NCI-H128 (cell line): ENCODE data around the gene RPL38.
"Not testable (repeated sequence)": the region's sequence is repeated elsewhere in the genome, so short reads cannot be mapped to it uniquely, and the experiment has no call there.

Experiments used
- DNase-seq: peaks from one replicate; lab custom pipeline; 2025; ENCODE audit not compliant: unreplicated experiment; lab: John Stamatoyannopoulos, UW

Gene RPL38

DNA sequence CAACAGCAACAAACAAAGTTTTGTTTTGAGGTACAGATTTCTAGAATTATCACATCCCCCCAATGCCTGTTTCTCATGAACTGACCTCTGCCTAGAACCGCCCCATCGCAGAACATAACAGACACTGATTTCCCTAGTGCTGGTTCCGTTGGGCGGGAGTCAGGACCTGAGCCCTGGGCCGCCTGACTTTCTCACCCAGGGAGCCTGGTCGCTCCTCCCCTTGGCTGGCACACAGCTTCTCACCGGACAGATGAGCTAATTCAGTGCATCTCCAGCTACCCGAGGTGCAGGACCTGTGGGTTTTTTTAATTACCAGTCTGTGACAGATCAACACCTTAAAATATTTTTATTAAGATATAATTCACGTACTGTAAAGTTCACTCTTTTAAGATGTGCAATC, 20.1 kb upstream of the RPL38 start:
- no peak for DNase-seq

DNA sequence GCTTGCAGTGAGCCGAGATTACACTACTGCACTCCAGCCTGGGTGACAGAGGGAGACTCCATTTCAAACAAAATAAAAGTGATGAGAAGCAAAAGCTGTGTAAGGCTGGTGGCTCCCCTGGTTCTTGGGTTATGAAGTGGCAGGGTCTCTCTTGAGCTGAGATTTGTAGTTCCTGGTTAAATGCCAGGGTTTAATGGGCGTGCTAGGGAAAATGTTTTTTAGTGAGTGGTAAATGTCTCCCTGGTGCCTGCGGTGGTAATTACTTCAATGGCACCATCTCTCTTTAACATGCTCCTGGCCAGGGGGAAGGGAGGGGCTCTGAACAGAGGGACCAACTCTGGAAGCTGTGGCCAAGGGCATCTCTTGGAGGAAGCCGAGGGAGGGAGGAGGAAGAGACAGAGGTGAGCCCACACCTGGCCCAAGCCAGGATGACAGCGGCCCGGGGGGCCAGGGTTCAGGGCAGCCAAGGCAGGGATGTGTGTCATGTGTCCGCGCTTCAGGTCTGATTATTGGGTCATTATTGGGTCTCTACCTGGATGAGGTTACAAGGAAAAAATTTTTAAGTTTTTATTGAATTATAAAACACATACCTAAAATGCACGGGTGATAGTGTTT, 17.8 kb upstream of the RPL38 start:
- no peak for DNase-seq

DNA sequence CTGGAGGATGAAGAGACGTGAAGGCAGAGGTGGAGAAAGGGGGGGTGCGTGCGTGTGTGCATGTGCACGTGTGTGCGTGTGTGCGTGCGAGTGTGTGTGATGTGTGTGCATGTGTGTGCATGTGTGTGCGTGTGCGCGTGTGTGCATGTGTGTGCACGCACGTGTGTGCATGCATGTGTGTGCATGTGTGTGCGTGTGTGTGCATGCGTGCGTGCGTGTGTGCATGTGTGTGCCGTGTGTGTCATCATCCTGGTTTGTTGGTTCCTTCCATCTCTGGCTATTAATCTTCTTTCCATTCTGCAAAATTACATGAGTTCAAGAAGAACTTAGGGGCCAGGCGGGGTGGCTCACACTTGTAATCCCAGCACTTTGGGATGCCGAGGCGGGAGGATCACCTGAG, 17.0 kb upstream of the RPL38 start:
- no peak for DNase-seq

DNA sequence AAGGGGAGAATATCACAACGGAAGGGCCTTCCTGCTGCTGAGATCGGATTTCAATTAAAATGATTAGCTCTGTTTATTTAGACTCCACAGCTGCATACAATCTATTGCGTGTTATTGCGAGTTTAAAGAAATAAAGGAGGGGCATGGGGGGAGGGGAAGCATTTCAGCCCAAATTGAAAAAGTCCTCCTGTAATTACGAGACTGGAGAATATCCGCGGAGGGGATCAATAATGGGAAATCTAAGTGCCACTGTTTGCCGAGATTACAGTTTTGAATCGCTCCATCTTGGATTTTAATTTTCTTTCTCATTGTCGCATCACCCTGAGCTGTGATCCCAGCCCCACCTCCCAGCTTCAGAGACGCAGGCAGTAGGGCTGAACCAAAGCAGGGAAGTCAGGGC, 15.7 kb upstream of the RPL38 start:
- DNase-seq = no peak

DNA sequence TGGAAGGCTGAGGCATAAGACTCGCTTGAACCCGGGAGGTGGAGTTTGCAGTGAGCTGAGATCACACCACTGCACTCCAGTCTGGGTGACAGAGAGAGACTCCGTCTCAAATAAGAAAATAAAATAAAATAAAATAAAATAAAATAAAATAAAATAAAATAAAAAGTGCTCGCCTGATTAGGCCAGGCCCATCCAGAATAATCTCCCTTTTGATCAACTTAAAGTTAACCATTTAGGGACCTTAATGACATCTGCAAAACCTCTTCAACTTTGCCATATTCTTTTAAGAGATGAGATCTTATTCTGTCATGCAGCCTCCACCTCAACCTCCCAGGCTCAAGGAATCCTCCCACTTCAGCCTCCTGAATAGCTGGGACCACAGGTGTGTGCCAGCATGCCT, 14.8 kb upstream of the RPL38 start:
- DNase-seq = not testable (repeated sequence)

DNA sequence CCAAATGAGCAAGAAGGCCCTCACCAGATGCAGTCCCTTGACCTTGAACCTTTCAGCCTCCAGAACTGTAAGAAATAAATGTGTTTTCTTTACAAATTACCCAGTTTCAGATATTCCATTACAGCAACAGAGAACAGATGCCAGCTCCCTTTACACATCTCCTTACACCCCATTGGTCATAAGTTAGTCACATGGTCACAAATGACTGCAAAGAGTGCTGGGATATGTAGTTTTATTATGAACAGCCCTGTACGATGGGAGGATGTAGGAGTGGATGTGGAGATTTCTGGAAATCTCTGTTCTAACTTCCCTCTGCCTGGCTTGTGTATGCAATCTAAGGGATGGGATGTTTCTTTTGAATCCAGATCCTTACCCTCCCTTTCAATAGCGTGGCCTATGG, 13.3 kb upstream of the RPL38 start:
- no peak for DNase-seq

DNA sequence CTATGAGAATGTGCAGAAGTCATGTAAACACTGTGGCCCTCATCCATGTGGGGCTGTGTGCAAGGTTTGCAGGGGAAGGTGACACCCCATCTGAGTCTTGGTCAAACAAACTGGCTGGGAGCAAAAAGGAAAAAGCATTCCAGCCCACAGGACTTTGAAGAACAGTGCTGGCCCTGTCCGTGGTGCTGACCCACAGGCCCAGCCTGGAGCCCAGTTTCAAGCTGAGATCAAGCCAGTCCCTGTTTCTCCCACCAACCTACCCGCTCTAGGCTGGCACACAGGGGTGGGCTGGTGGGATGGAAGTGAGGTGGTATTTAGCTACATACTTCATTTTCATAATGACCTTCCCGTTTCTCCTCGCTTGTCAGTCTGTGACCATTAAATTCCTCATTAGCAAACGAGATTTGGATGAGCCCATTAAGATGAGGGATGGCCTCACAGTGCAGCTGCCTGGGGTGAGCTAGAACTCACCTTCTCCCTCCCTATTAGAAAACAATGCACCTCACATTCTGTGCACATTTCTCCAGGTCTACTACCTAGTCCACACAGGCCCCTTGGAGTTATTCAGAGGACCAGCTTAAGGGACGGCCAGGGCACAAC, 12.6 kb upstream of the RPL38 start:
- no peak for DNase-seq

DNA sequence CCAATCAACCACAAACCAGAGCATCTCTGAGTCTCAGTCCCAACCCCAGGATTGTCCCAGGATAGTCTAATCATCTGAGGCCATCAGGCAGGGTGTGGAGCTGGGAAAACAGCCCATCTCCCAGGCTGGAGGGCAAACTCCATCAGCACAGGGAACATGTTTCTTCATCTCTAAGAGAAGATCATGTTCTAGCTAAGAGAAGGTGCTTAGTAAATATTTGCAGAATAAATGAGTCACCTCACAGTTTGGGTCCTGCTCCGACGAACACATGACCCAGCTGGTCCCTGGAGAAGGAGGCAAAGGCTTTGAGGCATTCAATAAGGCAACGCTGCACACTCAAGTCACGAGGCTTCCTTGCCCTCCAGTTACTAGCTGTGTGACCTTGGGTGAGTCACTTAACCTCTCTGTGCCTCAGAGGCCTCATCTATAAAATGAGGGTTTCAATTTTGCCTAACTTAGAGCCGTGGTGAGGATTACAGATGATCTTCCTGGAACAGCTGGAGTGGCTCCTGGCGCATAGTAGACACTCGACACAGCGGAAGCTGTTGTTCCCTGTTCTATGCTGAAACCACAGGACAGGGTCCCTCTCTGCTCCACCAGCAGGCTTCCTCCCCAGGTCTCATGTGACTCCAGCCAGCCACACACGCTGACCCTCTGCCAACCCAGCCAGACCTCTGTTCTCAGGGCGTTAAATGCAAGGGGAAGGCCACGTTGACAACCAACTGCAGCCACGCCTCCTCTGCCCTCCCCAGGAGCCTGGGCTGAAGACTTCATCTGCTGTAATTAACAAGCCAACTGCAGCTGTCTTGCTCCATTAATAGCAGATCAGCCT, 10.3 kb upstream of the RPL38 start:
- no peak for DNase-seq

DNA sequence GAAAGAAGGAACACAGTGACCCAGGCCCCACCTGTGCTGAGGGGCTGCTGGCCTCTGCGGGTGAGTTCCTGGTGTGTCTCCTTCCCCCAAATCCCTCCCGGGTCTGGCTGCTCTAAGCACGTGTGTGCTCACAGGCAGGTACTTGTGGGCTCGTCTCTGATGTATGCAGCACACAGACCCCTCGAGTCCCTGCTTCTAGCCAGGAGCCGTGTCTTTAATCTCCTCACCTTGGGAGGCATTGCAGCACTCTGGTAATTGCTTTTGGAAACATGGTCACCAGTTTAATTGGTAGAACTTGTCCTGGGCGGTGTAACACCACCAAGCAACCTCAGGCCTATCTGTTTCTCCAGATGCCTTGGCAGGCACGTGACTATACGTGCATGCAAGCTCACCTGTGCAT, 8.8 kb upstream of the RPL38 start:
- DNase-seq = no peak

DNA sequence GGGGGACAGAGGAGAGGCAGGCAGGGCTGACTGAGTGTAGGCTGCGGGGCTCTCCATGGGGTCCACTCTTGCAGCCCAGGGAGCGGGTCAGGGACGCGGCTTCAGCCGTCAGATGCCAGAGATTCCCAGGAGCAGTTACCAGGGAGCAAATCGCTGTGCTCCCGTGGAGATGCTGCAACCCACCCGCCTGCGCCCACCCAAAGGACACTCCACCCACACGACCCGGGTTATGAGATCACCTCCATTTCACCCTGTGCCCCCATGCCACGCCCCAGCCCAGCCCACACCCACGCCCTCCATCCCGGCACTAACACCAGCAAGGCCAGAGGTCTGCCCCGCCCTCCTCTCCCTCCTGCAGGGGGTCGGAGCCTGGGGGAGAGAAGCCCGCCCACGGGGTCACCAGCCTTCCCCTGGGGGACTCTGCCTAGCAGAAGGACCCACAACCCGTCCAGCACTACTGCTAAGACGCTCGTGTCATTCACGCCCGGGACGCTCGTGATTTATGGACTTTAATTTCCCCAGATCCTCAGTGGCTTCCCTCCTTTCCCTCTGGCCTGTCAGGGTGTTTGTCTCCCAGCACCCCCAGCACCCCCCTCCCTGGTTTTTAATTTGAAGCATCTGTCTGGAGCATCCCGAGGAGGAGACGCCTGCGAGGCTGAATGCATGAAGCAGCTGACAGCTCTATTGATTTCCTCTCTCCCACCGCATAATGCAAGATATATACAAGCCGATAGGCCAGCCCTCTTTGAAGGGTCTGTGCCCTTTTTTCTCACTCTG, 6.7 kb upstream of the RPL38 start:
- DNase-seq = no peak

DNA sequence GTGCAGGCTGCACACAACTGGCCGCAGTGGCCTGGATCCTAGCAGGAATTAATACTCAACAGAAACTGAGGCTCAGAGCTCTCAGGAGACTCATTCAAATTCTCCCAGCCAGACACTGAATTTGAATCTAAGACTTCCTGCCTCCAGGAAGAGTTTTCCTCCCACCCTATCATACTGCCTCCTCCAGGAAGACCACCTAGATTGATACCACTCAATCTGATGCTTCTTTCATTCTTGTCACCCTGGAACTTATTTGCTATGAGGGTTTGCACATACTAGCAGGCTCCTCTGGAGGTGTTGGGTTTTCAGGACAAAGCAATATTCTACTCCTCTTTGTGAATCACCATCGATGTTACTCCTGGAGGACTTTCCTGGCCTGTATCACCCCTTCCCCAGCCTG, 5.7 kb upstream of the RPL38 start:
- DNase-seq = no peak

DNA sequence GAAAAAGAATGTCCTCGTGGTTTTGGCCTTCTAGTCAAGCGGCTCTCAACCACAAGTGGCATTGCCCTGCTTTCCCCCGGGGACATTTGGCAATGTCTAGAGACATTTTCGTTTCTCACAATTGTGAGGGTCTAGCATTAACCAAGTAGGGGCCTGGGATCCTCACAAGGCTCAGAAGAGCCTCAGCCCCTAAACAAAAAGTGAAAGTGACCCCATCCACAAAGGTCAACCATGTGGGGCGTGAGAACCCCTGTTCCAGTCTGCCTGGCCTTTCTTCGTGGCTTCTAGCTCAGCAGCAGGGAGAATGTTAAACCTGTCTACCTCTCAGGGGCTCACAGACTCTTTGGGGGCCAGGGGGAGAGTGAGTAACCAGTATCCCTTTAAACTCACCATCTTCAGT, 4.8 kb upstream of the RPL38 start:
- no peak for DNase-seq

DNA sequence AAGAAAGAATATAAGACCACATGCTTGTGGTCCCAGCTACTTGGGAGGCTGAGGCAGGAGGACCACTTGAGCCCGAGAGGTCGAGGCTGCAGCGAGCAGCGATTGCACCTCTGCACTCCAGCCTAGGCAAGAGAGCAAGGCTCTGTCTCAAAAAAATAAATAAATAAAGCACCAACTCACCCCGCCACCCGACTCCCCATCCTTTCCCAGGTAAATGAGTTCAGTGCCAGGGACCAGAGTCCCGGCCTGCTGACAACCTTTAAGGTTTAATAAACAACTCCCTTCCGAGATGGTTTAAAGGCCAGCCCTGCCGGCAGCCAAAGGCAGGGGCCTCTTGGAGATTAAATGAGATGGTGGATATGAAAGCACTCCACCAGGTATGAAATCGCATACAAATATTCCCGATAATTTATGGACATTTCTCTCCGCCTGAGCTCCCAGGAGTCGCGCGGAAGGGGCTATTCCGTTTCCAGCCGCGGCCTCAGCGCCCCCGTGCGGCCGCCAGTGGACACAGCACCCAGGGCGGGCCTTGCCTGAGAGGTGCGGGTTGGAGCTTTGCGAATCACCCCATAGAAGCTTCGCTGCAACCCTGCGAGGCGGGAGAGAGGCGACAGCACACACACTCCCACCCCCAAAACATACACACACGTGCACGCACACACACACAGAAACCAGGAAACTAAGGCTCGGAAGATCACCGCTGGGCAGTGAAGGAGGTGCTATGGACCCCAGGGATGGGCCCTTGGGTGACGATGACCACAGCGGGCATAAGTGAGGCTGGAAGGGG, 4.0 kb upstream of the RPL38 start:
- DNase-seq = no peak

DNA sequence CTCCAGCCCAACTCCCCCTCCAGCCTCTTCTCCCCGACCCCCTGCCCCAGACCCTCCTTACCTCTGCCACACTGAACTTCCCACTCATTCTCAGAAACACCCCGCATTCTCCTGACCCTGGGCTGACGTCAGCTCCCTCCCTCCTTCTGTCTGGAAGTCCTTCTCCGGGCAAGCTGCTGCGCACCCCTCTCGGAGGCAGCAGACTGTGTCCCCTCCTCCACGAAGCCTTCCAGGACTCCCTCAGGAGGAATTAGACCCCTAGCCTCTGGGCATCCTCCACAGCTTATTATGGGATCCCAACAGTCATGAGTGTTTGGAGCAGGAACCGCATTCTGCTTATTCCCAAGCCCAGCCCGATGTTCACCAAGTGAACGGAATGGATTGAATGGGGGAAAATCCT, 3.4 kb upstream of the RPL38 start:
- no peak for DNase-seq

DNA sequence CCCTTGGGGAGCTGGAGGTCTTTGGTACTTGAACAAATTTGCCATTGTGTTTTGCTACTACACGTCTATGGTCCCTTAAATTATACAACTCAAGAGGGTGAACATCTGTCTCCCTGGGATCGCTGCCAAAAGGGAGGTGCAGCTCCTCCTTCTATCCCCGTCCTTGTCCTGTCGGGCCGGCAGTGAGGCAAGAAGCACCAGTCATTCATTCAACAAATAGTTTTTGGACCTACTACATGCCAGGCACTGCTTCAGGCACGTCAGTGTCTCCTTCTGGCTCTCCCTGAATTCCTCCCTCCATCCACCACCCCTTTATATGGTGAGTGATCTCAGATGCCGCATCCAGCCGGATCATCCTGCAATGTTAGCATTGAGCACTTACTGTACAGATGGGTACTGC, 2.2 kb upstream of the RPL38 start:
- peak; percentile 60 for DNase-seq

DNA sequence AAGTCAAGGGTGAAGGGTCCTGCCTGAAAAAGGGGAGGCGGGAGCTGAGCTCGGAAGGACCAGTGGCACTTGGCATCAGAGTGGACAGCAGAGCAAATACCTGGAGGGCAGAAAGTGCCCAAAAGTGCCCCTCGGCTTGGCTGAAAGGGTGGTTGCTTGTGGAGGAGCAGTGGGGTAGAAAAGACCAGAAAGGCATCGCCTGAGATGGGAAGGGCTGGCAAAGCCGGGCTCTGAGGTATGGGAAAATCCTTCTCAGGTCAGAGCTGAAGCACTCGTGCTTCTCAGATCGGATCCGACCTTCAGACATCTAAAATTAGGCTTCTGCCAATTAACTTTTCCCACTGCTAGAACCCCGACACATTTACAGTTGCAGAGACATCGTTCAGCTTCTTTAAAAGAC, 1.5 kb upstream of the RPL38 start:
- no peak for DNase-seq

DNA sequence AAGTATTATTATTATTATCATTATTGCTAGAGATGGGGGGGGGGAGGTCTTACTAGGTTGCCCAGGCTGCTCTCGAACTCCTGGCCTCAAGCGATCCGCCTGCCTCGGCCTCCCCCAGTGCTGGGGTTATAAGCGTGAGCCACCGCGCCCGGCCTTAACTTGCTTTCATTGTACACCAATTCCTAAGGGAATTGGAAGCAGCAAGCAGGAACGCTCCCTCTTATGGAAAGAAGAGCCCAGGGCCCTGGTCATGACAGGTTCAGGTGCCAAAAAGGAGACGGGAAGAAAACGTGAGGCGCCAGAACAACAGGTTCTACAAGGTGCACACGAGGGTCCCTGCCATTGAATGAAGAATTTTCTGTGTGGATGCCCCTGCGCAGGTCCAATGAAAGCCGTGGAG, 540 bp upstream of the RPL38 start:
- no peak for DNase-seq

DNA sequence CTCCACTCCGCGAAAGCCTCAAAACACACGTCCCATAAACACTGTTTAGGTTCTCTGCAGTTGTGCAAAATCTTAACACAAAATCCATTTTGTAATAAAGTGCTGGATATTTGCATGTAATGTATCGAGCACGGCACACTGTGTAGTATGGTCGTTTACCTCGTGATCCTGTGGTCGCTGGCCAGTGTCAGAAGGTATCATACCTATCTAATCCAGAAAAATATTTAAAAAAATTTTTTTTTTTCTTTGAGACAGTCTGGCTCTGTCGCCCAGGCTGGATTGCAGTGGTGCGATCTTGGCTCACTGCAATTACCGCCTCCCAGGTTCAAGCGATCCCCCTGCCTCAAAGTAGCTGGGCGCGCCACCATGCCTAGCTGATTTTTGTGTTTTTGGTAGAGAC, 996 bp downstream of the RPL38 start:
- DNase-seq = no peak

DNA sequence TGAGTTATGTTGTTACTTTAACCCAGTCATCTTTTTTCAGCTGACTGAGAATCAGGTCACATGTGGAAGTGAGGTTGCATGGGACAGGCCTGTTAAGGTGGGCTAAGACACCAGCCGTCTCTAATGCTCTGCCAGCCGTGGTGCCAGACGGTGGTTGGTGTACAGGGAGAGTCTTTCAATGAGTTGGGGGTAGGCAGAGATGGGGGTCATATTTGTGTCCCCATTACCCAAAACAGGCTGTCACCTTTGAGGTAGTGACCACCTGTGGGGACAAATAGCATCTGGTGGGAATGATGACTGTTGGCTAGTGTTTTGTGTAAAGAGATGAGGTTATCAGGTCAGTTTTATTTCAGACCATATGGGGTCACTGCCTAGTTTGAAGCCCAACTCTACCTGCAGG, 1.8 kb downstream of the RPL38 start:
- DNase-seq = no peak

DNA sequence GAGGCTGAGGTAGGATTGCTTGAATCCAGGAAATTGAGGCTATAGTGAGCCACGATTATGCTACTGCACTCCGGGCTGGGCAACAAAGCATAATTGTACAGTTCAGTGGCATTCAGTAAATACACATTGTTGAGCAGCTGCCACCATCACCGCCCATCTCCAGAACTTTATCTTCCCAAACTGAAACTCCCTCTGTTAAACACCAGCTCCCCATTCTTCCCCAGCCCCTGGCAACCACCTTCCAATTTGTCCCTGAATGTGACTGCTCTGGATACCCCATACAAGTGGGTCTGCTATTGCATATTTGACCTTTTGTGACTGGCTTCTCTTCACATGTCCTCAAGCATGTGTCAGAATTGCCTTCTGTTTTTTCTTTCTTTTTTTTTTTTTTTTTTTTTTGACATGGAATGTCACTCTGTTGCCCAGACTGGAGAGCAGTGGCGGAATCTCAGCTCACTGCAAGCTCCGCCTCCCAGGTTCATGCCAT, 2.9 kb downstream of the RPL38 start:
- no peak for DNase-seq
